SK-N-SH (cell line): ENCODE results near the gene CFI.

Source experiments
- RFX5 ChIP-seq: IDR thresholded peaks from 2 replicates; pipeline ENCODE4 v1.6.1; 2012; ENCODE audit warnings: mild to moderate bottlenecking, improper control_type of control experiment, low read length
- USF2 ChIP-seq: fragments of 150-350 bp; IDR thresholded peaks from 2 replicates; pipeline ENCODE4 v1.6.1; 2017; ENCODE audit warnings: antibody characterized with exemption, low read length, low read depth, borderline replicate concordance
- YY1 ChIP-seq: IDR thresholded peaks from 2 replicates; pipeline ENCODE4 v1.4.0; 2012; ENCODE audit warnings: low read depth, mild to moderate bottlenecking
- TF ChIP-seq, protein P1 (sequence below): fragments of 200-600 bp; sonication (generic); IDR thresholded peaks from 2 replicates; pipeline ENCODE4 v1.6.1; 2017; ENCODE audit warnings: antibody characterized with exemption, mild to moderate bottlenecking, moderate library complexity
- TF ChIP-seq, protein P2 (sequence below): IDR thresholded peaks from 2 replicates; pipeline ENCODE4 v1.4.0; 2012; ENCODE audit warnings: low read depth

DNA sequence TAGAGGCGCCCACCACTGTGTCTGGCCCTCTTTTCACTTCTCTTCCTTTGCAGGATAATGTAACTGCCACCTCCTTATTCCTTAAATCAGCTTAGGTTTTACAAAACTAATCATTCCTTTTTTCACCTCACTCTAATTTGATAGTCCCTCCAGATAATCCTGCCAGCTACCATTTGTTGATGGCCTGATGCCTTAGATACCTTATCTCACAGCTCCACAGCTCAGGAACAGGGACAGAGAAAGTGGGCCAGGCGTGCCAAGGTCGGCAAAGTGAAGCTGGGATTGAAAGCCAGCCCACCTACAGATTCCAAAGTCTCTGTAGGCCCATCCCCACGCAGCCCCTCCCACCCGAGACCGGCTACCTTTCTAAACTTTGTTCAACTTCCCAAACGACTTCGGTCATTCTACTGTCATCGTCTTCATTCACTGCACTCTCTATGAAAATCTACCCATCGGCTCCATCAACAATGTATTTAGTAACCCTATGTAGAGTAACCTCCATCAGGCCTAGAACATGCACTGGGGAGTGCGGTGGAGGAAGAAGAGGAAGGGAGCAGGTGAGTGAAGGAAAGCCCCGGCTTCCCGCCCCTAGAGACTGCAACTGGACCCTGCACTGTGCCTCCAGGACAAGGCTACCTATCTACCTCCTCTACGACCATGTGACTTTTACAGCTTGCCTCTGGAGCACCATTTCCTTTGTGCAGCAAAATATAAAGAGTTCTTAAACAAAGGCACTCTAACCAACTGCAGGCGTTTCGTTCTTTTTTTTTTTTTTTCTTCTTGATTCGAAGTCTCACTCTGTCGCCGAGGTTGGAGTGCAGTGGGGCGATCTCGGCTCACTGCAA is 100.0 kb downstream of the CFI start:
- TF ChIP-seq, protein P1, sequence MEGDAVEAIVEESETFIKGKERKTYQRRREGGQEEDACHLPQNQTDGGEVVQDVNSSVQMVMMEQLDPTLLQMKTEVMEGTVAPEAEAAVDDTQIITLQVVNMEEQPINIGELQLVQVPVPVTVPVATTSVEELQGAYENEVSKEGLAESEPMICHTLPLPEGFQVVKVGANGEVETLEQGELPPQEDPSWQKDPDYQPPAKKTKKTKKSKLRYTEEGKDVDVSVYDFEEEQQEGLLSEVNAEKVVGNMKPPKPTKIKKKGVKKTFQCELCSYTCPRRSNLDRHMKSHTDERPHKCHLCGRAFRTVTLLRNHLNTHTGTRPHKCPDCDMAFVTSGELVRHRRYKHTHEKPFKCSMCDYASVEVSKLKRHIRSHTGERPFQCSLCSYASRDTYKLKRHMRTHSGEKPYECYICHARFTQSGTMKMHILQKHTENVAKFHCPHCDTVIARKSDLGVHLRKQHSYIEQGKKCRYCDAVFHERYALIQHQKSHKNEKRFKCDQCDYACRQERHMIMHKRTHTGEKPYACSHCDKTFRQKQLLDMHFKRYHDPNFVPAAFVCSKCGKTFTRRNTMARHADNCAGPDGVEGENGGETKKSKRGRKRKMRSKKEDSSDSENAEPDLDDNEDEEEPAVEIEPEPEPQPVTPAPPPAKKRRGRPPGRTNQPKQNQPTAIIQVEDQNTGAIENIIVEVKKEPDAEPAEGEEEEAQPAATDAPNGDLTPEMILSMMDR = no peak
- TF ChIP-seq RFX5 = no peak
- TF ChIP-seq, protein P2, sequence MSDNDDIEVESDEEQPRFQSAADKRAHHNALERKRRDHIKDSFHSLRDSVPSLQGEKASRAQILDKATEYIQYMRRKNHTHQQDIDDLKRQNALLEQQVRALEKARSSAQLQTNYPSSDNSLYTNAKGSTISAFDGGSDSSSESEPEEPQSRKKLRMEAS = no peak
- TF ChIP-seq YY1 = no peak
- no peak for TF ChIP-seq USF2
